ENCODE measurements around the gene SHISA8.

DNA sequence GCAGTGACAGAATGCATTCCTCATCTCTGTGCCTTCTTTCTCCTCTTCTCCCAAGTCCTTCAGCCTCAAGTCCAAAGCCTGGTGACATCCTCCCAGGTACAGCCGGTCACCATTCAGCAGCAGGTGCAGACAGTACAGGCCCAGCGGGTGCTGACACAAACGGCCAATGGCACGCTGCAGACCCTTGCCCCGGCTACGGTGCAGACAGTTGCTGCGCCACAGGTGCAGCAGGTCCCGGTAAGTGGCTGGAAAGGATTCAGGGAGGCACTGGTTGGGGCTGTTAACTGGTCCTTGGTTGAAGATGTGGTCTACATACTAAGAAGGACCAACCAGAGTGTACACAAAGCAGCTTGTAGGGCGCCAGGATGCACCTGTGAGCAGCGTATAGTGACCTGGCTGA, 46.3 kb downstream of the SHISA8 start:
- no peak for TF ChIP-seq POLR2A (IDR thresholded peaks at IDR 0.05)
- TF ChIP-seq, protein P1, sequence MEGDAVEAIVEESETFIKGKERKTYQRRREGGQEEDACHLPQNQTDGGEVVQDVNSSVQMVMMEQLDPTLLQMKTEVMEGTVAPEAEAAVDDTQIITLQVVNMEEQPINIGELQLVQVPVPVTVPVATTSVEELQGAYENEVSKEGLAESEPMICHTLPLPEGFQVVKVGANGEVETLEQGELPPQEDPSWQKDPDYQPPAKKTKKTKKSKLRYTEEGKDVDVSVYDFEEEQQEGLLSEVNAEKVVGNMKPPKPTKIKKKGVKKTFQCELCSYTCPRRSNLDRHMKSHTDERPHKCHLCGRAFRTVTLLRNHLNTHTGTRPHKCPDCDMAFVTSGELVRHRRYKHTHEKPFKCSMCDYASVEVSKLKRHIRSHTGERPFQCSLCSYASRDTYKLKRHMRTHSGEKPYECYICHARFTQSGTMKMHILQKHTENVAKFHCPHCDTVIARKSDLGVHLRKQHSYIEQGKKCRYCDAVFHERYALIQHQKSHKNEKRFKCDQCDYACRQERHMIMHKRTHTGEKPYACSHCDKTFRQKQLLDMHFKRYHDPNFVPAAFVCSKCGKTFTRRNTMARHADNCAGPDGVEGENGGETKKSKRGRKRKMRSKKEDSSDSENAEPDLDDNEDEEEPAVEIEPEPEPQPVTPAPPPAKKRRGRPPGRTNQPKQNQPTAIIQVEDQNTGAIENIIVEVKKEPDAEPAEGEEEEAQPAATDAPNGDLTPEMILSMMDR (IDR thresholded peaks at IDR 0.05), result no peak
